Endothelial cell of hepatic sinusoid (primary cell): ENCODE data around the gene SUSD6.
"Not testable (repeated sequence)": the region's sequence is repeated elsewhere in the genome, so short reads cannot be mapped to it uniquely, and the experiment has no call there.

Experiments
- in situ Hi-C: cut with HindIII; loops from 2 replicates; pipeline ENCODE4 v1.10.0; 2017; ENCODE audit warnings: low sequenced_read_pairs

Gene SUSD6

DNA sequence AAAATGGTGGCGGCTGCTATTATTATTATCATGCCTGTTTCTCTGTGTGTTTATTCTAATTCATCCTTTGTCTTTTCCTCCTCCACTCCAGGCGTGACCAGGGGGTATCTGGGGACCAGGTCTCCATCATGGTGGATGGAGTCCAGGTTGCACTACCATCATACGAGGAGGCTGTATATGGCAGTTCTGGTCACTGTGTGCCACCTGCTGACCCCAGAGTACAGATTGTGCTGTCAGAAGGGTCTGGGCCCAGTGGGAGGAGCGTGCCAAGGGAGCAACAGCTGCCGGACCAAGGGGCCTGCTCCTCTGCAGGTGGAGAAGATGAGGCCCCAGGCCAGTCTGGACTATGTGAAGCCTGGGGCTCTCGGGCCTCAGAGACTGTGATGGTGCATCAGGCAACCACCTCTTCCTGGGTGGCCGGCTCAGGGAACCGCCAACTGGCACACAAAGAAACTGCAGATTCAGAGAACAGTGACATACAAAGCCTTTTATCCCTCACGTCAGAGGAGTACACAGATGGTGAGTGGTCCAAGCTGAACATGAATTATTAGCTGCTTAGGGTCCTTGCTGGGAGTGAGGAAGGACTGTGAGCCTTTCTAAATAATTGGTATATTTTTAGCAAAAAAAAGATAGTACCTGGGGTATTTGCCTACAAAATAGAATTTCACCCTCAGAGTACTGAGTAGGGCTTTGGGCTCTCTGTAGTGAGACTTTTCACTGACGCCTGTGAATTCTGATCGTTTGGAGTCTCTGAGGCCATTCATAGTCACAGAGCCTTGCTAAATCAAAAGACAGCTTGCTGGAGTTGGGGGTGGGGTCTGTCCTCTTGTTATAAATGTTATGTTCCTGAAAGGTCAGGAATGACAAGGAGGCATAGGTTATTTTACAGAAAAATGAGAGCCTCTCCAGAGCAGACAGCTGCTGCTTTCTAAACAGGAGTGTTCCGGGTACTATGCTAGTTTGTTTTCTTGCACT is 97.5 kb downstream of the SUSD6 start:
- in situ Hi-C loops, result no loop called here

DNA sequence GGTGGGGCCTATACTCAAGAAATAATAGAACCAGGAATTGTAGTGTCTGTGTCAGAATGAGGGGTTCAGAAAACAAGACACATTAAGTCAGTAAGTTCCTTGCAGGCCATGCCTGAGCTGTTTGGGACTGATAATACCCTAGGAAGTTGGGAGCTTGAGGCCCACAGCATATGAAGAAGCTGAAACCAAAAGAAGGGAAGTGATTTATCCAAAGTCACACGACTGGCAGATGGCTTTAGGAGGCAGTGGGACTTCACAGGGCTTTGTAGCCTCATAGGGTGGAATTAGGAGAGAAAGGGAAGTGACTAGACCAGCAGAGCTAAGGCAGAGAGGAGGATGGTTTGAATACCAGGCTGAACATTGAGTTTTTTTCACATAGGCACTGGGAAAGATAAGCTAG is 99.0 kb downstream of the SUSD6 start:
- in situ Hi-C loops, result no loop called here

DNA sequence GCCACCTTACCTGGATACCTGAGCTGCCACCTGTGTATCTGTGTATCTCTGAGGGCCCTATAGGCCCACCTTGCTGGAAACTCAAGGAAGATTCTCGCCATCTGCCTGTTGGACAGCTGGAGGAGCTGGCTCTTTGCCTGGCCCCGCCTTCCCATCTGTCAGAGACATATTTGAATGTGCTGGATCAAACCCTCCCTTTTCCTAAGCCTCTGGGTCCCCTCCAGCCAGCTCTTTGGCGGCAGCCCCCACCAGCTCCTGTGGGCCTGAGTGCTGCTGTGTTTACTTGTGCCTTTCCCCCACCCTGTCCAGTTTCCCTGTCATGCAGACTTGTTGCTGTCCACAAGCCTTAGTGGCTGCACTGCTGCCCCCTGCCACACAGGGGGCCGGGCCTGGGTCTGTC is 99.7 kb downstream of the SUSD6 start:
- in situ Hi-C loops, result no loop called here

GRCh38 chr14:69711477-69711876 is 100.1 kb downstream of the SUSD6 start:
- in situ Hi-C loops, result no loop called here

- in situ Hi-C loops, result no loop called here
Measured at GRCh38 chr14:69711881-69712560, 100.6 kb downstream of the SUSD6 start.

- in situ Hi-C loops, result no loop called here
Measured at GRCh38 chr14:69712599-69713088, 101.2 kb downstream of the SUSD6 start.

DNA sequence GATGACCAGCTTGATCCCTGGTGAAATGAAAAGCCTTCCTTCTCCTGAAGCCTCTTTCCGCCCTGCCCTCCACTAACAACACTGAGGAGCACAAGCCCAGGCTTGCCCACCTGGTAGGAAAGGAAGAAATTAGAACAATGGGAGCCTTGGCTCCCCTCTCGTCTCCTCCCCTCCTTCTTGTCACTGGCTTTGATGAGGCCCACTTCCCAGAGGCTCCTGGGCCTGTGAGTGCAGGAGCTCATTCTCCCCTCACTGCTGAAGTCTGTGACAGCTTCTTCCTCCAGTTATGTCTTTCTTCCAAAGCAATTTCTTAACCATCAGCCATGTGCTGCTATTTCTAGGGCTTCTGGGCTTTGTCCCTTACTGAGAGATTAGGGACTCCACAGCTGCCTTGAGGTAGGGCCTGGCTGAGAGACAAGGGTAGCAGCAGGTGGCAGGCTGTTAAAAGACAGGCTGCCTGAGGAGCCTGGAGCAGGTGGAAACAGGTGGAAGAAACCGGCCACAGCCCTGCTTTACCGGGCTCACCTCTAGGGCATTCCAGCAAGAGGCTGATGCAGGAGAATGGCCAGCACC is 101.9 kb downstream of the SUSD6 start:
- in situ Hi-C loops, result no loop called here

- in situ Hi-C loops, result no loop called here
Measured at GRCh38 chr14:69713993-69714679, 102.7 kb downstream of the SUSD6 start.

DNA sequence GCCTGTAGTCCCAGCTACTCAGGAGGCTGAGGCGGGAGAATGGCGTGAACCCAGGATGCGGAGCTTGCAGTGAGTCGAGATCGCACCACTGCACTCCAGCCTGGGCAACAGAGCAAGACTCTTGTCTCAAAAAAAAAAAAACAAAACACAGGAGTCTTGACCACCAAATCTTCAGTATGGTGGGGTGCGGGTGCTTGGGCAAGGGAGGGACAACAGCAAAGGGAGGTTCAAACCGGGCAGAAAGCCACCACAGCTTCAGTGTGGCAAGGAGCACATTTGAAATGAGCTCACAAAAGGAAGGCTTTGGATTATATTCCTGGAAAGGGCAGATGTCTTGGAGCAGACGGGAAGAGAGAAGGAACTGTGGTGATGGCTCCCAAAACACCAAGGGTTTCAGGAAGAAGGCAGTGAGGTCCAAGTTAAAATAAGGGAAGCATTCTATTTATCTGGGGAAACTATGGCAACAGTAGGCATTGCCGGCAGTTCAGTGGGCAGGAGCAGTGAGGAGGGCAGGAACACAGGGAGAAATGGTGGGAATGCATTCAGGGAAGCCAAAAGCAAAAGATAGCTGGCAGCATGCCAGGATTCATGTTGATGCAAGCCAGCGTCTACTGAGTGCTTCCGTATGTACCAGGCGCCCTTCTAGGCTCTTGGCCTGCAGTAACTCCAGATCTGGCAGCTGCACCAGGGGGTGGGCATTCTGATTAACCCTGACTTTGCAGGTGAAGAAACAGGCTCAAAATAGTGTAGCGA is 104.5 kb downstream of the SUSD6 start:
- in situ Hi-C loops, result no loop called here

GRCh38 chr14:69716478-69717187 is 105.2 kb downstream of the SUSD6 start:
- in situ Hi-C loops, result no loop called here

- in situ Hi-C loops, result not testable (repeated sequence)
Measured at GRCh38 chr14:69718614-69719013, 107.2 kb downstream of the SUSD6 start.

DNA sequence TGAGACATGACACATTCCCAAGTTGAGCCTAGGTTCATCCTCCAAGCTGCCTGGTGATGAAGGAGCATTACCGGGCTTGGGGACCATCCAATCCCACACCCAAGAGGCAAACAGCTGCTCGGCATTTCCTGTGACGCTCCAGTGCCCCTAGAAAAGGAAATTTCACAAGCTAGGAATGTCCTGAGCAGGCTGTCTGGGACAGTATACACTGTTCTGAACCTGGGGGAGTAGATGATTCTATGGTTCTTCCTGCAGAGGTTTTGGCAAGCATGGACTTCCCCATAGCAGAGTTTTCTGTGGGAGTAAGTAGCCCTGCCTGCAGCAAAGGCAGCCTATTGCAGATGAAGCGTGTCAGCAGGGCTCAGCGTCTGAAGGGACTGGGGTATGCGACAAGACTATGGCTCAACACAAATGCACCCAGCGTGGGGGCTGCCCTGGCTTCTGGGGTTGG is 108.1 kb downstream of the SUSD6 start:
- in situ Hi-C loops, result no loop called here

- in situ Hi-C loops, result no loop called here
Measured at GRCh38 chr14:69720912-69721311, 109.5 kb downstream of the SUSD6 start.

GRCh38 chr14:69726761-69727511 is 115.5 kb downstream of the SUSD6 start:
- in situ Hi-C loops, result no loop called here

DNA sequence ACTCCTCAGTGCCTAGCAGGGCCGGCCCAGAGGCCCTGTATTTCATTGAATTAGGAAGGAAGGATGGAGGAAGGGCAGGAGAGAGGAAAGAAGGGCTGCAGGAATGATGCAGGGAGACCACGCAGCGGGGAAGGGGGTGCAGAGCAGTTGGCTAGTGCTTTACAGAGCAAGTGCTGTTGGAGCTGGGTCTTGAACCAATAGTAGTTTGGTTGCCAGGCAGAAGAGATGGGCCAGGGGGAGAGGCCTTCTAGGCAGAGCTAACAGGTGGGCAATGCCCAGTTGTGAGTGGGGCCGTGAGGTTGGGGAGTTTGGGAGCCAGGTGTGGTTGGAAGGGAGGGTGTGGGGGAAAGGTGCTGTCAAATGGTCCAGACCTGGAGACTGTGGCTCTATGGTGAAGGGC is 116.5 kb downstream of the SUSD6 start:
- in situ Hi-C loops, result no loop called here

DNA sequence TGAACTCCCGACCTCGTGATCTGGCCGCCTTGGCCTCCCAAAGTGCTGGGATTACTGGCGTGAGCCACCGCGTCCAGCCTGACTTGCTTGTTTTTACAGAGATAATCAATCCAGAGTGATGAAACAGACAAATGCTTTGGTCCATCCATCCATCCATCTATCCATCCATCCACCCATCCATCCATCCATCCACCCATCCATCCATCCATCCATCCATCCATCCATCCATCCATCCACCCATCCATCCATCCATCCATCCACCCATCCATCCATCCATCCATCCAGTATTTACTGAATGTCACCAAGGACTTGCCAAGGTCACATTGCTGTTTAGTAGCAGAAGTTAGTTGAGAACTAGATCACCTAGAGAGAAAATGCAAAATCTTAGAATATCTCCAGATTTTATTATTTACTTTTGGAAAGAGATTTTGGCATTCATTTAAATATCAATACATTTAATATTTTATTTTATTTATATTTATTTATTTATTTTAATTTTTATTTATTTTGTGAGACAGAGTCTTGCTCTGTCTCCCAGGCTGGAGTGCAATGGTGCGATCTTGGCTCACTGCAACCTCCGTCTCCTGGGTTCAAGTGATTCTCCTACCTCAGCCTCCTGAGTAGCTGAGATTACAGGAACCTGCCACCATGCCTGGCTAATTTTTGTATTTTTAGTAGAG is 120.7 kb downstream of the SUSD6 start:
- in situ Hi-C loops, result not testable (repeated sequence)

DNA sequence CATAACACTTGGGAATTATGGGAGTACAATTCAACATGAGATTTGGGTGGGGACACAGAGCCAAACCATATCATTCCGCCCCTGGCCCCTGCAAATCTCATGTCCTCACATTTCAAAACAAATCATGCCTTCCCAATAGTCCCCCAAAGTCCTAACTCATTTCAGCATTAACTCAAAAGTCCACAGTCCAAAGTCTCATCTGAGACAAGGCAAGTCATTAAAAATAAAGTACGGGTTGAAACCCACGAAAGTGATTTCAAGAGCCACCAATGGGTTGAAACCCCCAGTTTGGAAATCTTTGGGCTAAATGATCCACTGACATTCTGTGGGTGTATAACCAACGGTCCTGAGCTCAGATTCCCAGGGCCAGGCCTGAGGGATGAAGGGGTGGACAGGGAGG is 125.0 kb downstream of the SUSD6 start:
- in situ Hi-C loops, result not testable (repeated sequence)

GRCh38 chr14:69741055-69741454 is 129.7 kb downstream of the SUSD6 start:
- in situ Hi-C loops, result no loop called here
